GM12878 (cell line): ENCODE results near the gene MED13L. TPM values are rescaled to one million over a fixed set of nuclear protein-coding genes. Genes with fewer than 3 reads are reported as not detected.

Experiments used
- BCL3 ChIP-seq: IDR thresholded peaks from 2 replicates; pipeline ENCODE4 v1.6.1; 2011; ENCODE audit warnings: borderline replicate concordance, low read depth, mild to moderate bottlenecking, moderate library complexity, low read length; ENCODE audit not compliant: insufficient read depth, poor library complexity, severe bottlenecking
- ETV6 ChIP-seq, 2 experiments: fragments of 450-650 bp in 1 of 2; IDR thresholded peaks in 1 of 2; conservative IDR thresholded peaks in 1 of 2; 2 replicates each; pipeline ENCODE4 v1.6.1; 2014; ENCODE audit warnings: antibody characterized with exemption in 1 of 2, borderline replicate concordance in 1 of 2, low read depth in 1 of 2, mild to moderate bottlenecking in 1 of 2, moderate library complexity in 1 of 2
- HCFC1 ChIP-seq: fragments of 150-350 bp; IDR thresholded peaks from 2 replicates; pipeline ENCODE4 v1.6.1; 2014; ENCODE audit warnings: low read length
- MEF2B ChIP-seq: fragments of 450-650 bp; IDR thresholded peaks from 2 replicates; pipeline ENCODE4 v1.6.1; 2018; ENCODE audit warnings: mild to moderate bottlenecking, moderate library complexity; ENCODE audit not compliant: partially characterized antibody, poor library complexity, severe bottlenecking
- NFYA ChIP-seq: IDR thresholded peaks from 2 replicates; pipeline ENCODE4 v1.6.1; 2011; ENCODE audit warnings: low read depth, mild to moderate bottlenecking, low read length, improper control_type of control experiment, borderline replicate concordance
- PAX8 ChIP-seq: fragments of 450-650 bp; IDR thresholded peaks from 2 replicates; pipeline ENCODE4 v1.6.1; 2017; ENCODE audit warnings: mild to moderate bottlenecking, moderate library complexity
- PML ChIP-seq: IDR thresholded peaks from 2 replicates; pipeline ENCODE4 v1.6.1; 2012; ENCODE audit warnings: low read length, inconsistent platforms
- POU2F2 ChIP-seq: IDR thresholded peaks from 3 replicates; pipeline ENCODE4 v1.6.1; 2011; ENCODE audit warnings: low read depth, mild to moderate bottlenecking, low read length, borderline replicate concordance
- TCF12 ChIP-seq: IDR thresholded peaks from 2 replicates; pipeline ENCODE4 v1.6.1; 2011; ENCODE audit warnings: low read depth, mild to moderate bottlenecking, low read length
- ZBTB4 ChIP-seq: fragments of 450-650 bp; formaldehyde crosslinking; IDR thresholded peaks from 2 replicates; pipeline ENCODE4 v1.4.0; 2022; ENCODE audit warnings: mild to moderate bottlenecking, moderate library complexity
- ZZZ3 ChIP-seq: IDR thresholded peaks from 2 replicates; pipeline ENCODE4 v1.6.1; 2011; ENCODE audit warnings: low read depth; ENCODE audit not compliant: control insufficient read depth, insufficient read length
- polyA plus RNA-seq, 11 experiments: library from polyadenylated mRNA; depleted of rRNA in 4 of 11; unstranded in 6 of 11; stranded (reverse) in 5 of 11; fragments of >200 nt; fragmentation: Nextera tagmentation in 4 of 11; fragmentation: Illumina TruSeq in 1 of 11; extraction: Ambion mirVana in 4 of 11; extraction: Trizol in 1 of 11; gene quantifications; 1 replicate in 1 of 11; 2 replicates in 10 of 11; pipeline versions ENCODE4 v1.2.1 to v1.2.3, GENCODE V29; 2011 to 2016; ENCODE audit warnings: inconsistent platforms in 2 of 11, missing spikeins in 2 of 11, low read depth in 1 of 11
- total RNA-seq, 4 experiments: library from RNA; depleted of rRNA in 3 of 4; stranded (reverse); fragments of >200 nt in 3 of 4; fragmentation: Illumina TruSeq in 1 of 4; extraction: Trizol in 1 of 4; gene quantifications; 2 replicates each; pipeline versions ENCODE4 v1.2.1 to v1.2.3, GENCODE V29; 2013 to 2021
- TF ChIP-seq, protein P1 (sequence below): fragments of 450-650 bp; formaldehyde crosslinking; IDR thresholded peaks from 2 replicates; pipeline ENCODE4 v1.4.0; 2020; ENCODE audit warnings: mild to moderate bottlenecking, moderate library complexity

The MED13L gene
- total and polyA plus RNA-seq, 10 of the 15 experiments (the other 5 are each of a cell fraction or from before 2014, with no cell fraction given), result 3.7 to 30.1 (median 9.1) TPM

DNA sequence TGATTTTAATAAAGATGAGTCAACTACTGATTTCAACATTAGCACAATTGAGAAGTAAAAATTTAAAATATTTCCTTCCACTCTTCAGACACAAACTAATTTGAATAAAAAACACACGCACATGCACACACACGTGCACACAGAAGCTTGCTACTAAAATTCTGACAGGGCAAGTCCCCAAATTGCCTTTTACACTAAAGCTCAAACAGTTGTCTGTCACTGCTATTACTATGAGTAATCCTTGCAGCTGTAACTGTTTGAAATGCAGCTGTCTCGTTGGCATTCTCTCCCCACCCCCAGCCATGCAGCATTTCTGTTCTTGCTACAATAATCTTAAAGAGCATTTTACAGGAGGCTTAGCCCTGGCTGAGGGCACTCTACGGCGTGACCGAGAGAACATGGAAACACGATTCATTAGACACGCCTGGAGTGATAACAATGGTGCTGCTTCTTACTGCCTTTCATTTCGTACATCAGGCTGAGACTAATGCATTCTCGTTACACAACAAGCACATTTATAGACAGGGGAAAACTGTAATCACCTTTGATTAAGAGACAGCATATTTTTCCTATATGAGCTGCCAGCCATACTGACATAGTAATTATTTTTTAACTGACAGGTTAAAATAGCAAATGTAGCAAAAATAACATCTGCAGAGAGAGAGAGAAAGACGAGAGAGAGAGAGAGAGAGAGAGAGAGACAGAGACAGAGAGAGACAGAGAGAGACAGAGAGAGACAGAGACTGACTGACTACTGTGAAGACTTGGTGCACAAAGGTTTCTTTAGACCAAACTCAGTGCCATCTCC is 153.8 kb downstream of the MED13L start (continued):
- TF ChIP-seq BCL3 (peak; percentile 38), MEF2B (peak; percentile 53), HCFC1 (no peak), ZBTB4 (no peak), PAX8 (no peak), PML (peak; percentile 51; the same call in 1 of the 2 replicates), NFYA (no peak), ETV6 (conservative IDR thresholded peaks at IDR 0.05 in 1 of 2, IDR thresholded peaks at IDR 0.05 in 1 of 2; ENCODE audit: borderline replicate concordance in 1 of 2, low read depth in 1 of 2) (peak in 1 of 2 experiments; percentile 54; a peak in 1 of 4 replicates), POU2F2 (peak; percentile 69; the same call in 2 of the 3 replicates), ZZZ3 (peak; percentile 38), TCF12 (peak; percentile 98)
- TF ChIP-seq, protein P1, sequence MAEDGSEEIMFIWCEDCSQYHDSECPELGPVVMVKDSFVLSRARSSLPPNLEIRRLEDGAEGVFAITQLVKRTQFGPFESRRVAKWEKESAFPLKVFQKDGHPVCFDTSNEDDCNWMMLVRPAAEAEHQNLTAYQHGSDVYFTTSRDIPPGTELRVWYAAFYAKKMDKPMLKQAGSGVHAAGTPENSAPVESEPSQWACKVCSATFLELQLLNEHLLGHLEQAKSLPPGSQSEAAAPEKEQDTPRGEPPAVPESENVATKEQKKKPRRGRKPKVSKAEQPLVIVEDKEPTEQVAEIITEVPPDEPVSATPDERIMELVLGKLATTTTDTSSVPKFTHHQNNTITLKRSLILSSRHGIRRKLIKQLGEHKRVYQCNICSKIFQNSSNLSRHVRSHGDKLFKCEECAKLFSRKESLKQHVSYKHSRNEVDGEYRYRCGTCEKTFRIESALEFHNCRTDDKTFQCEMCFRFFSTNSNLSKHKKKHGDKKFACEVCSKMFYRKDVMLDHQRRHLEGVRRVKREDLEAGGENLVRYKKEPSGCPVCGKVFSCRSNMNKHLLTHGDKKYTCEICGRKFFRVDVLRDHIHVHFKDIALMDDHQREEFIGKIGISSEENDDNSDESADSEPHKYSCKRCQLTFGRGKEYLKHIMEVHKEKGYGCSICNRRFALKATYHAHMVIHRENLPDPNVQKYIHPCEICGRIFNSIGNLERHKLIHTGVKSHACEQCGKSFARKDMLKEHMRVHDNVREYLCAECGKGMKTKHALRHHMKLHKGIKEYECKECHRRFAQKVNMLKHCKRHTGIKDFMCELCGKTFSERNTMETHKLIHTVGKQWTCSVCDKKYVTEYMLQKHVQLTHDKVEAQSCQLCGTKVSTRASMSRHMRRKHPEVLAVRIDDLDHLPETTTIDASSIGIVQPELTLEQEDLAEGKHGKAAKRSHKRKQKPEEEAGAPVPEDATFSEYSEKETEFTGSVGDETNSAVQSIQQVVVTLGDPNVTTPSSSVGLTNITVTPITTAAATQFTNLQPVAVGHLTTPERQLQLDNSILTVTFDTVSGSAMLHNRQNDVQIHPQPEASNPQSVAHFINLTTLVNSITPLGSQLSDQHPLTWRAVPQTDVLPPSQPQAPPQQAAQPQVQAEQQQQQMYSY (CRISPR knock-in tag), result no peak
